Activated T-cell treated with anti-CD3 and anti-CD28 coated beads, Interleukin-2, amount 50 U/mL, for 4 hours (primary cell): Measurements from ENCODE around the gene OVOL3. TPM values are rescaled to one million over a fixed set of nuclear protein-coding genes. Genes with fewer than 3 reads are reported as not detected.

Source experiments
- ATAC-seq, 2 donors: fragments of 200-7000 bp; cut with Tn5 transposase; one replicate each; pipeline ENCODE4 v1.10.0; 2021
- DNase-seq: peaks from one replicate; pipeline ENCODE4 v3.0.0-alpha.2; 2020
- H3K27me3 Mint-ChIP-seq: one replicate; pipeline ENCODE4 v1.8.0; 2021; ENCODE audit warnings: low read depth, mixed read lengths
- H3K36me3 Mint-ChIP-seq: one replicate; pipeline ENCODE4 v1.8.0; 2022; ENCODE audit warnings: mixed read lengths; ENCODE audit not compliant: insufficient read depth
- H3K4me1 Mint-ChIP-seq: one replicate; pipeline ENCODE4 v1.8.0; 2021; ENCODE audit warnings: low read depth, mixed read lengths
- H3K4me3 Mint-ChIP-seq: one replicate; pipeline ENCODE4 v1.8.0; 2021; ENCODE audit warnings: mild to moderate bottlenecking, moderate library complexity, mixed read lengths
- H3K9me3 Mint-ChIP-seq: one replicate; pipeline ENCODE4 v1.8.0; 2021; ENCODE audit warnings: mixed read lengths
- total RNA-seq, 3 donors: library from RNA; stranded (reverse); gene quantifications; one replicate each; pipeline ENCODE4 v1.2.1, GENCODE V29; 2021

The OVOL3 gene
- total RNA-seq, 3 donors from 2014 or later: not detected

DNA sequence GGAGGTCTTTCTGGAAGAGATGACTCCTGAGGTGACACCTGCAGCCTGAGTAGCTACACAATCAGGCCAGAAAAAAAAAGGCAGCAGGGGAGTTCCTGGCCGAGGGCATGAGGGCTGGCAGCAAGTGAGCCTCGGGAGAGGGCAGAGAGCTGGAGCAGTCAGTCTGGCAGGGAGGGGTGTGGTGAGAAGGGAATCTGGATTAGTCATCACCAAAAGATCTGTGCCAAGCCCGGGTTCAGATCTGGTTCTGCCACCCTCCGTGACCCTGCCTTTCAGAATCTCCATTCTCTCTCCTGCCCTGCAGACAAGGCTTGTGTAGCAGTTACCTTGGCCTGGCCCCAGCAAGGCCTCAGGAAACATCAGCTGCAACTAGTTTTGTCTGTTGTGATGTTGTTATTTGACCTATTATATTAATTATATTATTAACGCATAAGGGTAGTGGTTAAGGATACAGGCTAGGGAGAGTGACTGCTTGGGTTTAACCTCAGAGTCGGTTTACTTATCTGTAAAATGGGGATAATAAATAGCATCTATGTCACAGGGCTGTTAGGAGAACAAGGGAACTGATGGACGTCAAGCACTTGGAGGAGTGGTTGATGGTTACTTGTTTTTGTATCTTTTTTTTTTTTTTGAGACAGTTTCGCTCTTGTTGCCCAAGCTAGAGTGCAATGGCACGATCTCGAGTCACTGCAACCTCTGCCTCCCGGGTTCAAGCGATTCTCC, 26.2 kb downstream of the OVOL3 start:
- no peaks in the 10 kb centered on the region for H3K9me3 Mint-ChIP-seq
- no peak overlapping the region for H3K4me3 Mint-ChIP-seq
- H3K36me3 Mint-ChIP-seq: peaks cover 9% of the 10 kb centered on the region
- ATAC-seq: no peak
- H3K27me3 Mint-ChIP-seq: no peaks in the 10 kb centered on the region
- peaks cover 28% of the 10 kb centered on the region for H3K4me1 Mint-ChIP-seq
- DNase-seq: no peak

DNA sequence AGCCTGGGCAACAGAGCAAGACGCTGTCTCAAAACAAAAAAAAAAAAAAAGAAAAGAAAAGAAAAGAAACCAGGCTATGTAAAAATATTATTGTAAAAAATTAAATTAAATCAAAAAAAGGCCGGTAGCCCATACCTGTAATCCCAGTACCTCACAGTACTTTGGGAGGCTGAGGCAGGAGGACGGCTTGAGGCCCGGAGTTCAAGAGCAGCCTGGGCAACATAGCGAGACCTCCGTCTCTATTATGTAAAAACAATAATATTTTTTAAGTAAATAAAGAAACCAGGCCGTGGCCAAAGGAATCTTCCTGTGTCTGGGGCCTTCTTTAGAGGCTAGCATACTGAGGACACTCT, 28.2 kb downstream of the OVOL3 start:
- Mint-ChIP-seq H3K4me1 (peaks cover 20% of the 10 kb centered on the region), H3K27me3 (no peaks in the 10 kb centered on the region), H3K36me3 (peaks cover 14% of the 10 kb centered on the region), H3K9me3 (no peaks in the 10 kb centered on the region), H3K4me3 (peak overlapping the region; percentile 97)
- no peak for ATAC-seq
- no peak for DNase-seq

GRCh38 chr19:36139473-36140303, 28.7 kb downstream of the OVOL3 start, which contains the start of gene CAPNS1:
Gene CAPNS1, plus strand, starts transcription at chr19:36140066. Its CDS starts 946 bp downstream, at chr19:36141012.
- peak; percentile 78 for ATAC-seq

GRCh38 chr19:36140304-36141038, 29.5 kb downstream of the OVOL3 start:
- Mint-ChIP-seq H3K9me3 (no peaks in the 10 kb centered on the region), H3K27me3 (no peaks in the 10 kb centered on the region)

More at GRCh38 chr19:36139473-36140303, 28.7 kb downstream of the OVOL3 start, which contains the start of gene CAPNS1:
- Mint-ChIP-seq H3K9me3 (no peaks in the 10 kb centered on the region), H3K36me3 (peaks cover 17% of the 10 kb centered on the region), H3K4me3 (peak within 1 kb of the TSS; percentile 97), H3K27me3 (no peaks in the 10 kb centered on the region), H3K4me1 (peaks cover 20% of the 10 kb centered on the region)
- DNase-seq: peak; percentile 90

DNA sequence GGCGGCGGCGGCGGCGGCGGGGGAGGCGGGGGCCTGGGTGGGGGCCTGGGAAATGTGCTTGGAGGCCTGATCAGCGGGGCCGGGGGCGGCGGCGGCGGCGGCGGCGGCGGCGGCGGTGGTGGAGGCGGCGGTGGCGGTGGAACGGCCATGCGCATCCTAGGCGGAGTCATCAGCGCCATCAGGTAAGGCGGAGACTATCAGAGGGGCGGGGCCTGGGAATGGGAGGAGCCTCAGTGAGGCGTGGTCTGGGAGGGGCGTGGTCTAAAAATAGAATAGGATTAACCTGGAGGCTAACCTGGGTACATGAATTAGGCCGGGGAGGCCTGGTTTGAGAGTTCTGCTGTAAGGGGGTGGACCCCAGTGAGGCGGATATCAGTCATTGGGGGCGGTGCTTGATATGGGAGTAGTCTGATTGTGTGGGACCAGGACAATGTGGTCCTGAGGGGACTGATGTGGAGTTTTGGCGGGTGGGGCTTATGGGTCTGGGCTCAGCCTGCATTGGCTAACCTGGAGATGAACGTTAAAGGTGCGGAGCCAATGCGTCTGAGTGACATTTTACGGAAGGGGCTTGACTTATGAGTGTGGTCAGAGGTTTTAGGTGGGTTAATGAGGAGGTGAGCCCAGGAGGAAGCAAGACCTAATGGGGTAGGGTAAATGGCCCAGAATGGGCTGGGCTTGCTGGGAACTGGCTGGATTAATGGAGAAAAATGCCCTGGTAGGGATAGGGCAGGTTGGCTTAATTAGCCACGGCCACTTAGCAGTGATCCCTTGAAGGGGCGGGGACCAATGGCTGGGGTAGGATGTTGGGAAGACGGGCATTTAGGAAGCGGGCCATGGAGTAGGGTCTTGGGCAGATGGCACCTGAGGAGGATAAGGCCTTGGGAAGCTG, 30.3 kb downstream of the OVOL3 start:
- DNase-seq (peak; percentile 92), ATAC-seq (peak; percentile 76 to 79)
- H3K4me3 Mint-ChIP-seq: peak overlapping the region; percentile 97
- no peaks in the 10 kb centered on the region for H3K9me3 Mint-ChIP-seq
- H3K4me1 Mint-ChIP-seq: peaks cover 20% of the 10 kb centered on the region
- H3K36me3 Mint-ChIP-seq: peaks cover 24% of the 10 kb centered on the region
- H3K27me3 Mint-ChIP-seq: no peaks in the 10 kb centered on the region

More at GRCh38 chr19:36140304-36141038, 29.5 kb downstream of the OVOL3 start:
- ATAC-seq (peak; percentile 35 to 44), DNase-seq (peak; percentile 16)
- Mint-ChIP-seq H3K4me1 (peaks cover 20% of the 10 kb centered on the region), H3K4me3 (peak overlapping the region; percentile 97), H3K36me3 (peaks cover 20% of the 10 kb centered on the region)

DNA sequence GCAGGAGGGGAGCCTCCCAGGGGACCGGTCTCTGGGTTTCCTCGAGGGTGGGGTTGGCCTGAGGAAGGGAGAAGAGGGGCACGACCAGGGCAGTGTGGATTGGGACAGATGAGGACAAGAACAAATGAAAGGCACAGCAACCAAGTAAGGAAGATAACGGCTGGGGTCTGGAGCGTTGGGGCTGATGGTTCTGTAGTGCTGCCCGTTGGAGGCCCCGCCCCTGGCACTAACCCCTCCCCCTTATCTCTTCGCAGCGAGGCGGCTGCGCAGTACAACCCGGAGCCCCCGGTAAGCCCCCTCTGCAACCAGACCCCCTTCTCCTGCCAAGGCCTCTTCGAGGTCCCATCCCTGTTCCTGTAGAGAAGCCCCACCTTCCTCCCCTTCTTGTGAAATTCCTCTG, 31.1 kb downstream of the OVOL3 start:
- ATAC-seq: no peak
- DNase-seq: no peak
- Mint-ChIP-seq H3K4me1 (peaks cover 16% of the 10 kb centered on the region), H3K36me3 (peaks cover 30% of the 10 kb centered on the region), H3K9me3 (no peaks in the 10 kb centered on the region), H3K4me3 (peak overlapping the region; percentile 97), H3K27me3 (no peaks in the 10 kb centered on the region)

- Mint-ChIP-seq H3K9me3 (no peaks in the 10 kb centered on the region), H3K4me3 (no peak overlapping the region), H3K27me3 (no peaks in the 10 kb centered on the region), H3K36me3 (peaks cover 32% of the 10 kb centered on the region), H3K4me1 (peaks cover 15% of the 10 kb centered on the region)
- ATAC-seq (no peak), DNase-seq (no peak)
These were observed 31.6 kb downstream of the OVOL3 start for GRCh38 chr19:36142496-36142895.

- Mint-ChIP-seq H3K9me3 (no peaks in the 10 kb centered on the region), H3K4me1 (peaks cover 12% of the 10 kb centered on the region), H3K4me3 (no peak overlapping the region), H3K36me3 (peaks cover 39% of the 10 kb centered on the region), H3K27me3 (no peaks in the 10 kb centered on the region)
- DNase-seq (no peak), ATAC-seq (no peak)
These were observed 33.7 kb downstream of the OVOL3 start for GRCh38 chr19:36144624-36145023.

GRCh38 chr19:36149673-36150406, 38.9 kb downstream of the OVOL3 start:
- H3K4me1 Mint-ChIP-seq: no peaks in the 10 kb centered on the region
- peaks cover 34% of the 10 kb centered on the region for H3K36me3 Mint-ChIP-seq
- no peak overlapping the region for H3K4me3 Mint-ChIP-seq
- ATAC-seq: no peak
- H3K27me3 Mint-ChIP-seq: no peaks in the 10 kb centered on the region
- DNase-seq: no peak
- H3K9me3 Mint-ChIP-seq: no peaks in the 10 kb centered on the region

- Mint-ChIP-seq H3K4me1 (no peaks in the 10 kb centered on the region), H3K36me3 (peaks cover 31% of the 10 kb centered on the region), H3K4me3 (no peak overlapping the region), H3K9me3 (no peaks in the 10 kb centered on the region), H3K27me3 (no peaks in the 10 kb centered on the region)
- DNase-seq (no peak), ATAC-seq (no peak)
These were observed 39.6 kb downstream of the OVOL3 start for GRCh38 chr19:36150586-36150985.

GRCh38 chr19:36151144-36152018, 40.4 kb downstream of the OVOL3 start:
- Mint-ChIP-seq H3K9me3 (no peaks in the 10 kb centered on the region), H3K4me1 (no peaks in the 10 kb centered on the region), H3K4me3 (no peak overlapping the region), H3K27me3 (no peaks in the 10 kb centered on the region), H3K36me3 (peaks cover 27% of the 10 kb centered on the region)
- DNase-seq (no peak), ATAC-seq (no peak)

GRCh38 chr19:36152019-36152351, 41.0 kb downstream of the OVOL3 start:
- peaks cover 23% of the 10 kb centered on the region for H3K36me3 Mint-ChIP-seq
- no peak for DNase-seq
- no peaks in the 10 kb centered on the region for H3K27me3 Mint-ChIP-seq
- H3K4me1 Mint-ChIP-seq: no peaks in the 10 kb centered on the region
- no peaks in the 10 kb centered on the region for H3K9me3 Mint-ChIP-seq
- H3K4me3 Mint-ChIP-seq: no peak overlapping the region
- no peak for ATAC-seq
